A549 (cell line): ENCODE results near the gene MTG1. TPM values are rescaled to one million over a fixed set of nuclear protein-coding genes. Genes with fewer than 3 reads are reported as not detected.
"Not testable (repeated sequence)": the region's sequence is repeated elsewhere in the genome, so short reads cannot be mapped to it uniquely, and the experiment has no call there.

ENCODE experiments used
- ATAC-seq, 2 experiments: fragments of 200-7000 bp in 1 of 2; fragments of >200 bp in 1 of 2; cut with Nextera tagmentation in 1 of 2; cut with Tn5 transposase in 1 of 2; 3 replicates each; pipeline versions ENCODE4 v1.8.0 to v1.9.1; 2018 to 2020; ENCODE audit warnings: mild to moderate bottlenecking in 1 of 2, moderate library complexity in 1 of 2
- CTCF ChIA-PET: fragments of 300-600 bp; sonication (Branson Sonifier 250); formaldehyde crosslinking; extraction: SDS; loops from one replicate; lab custom pipeline; 2021; ENCODE audit warnings: antibody characterized with exemption, inconsistent platforms; lab: Yijun Ruan, JAX
- POLR2A ChIA-PET: fragments of 350-600 bp; formaldehyde crosslinking; extraction: SDS; loops from one replicate; lab custom pipeline; 2021; ENCODE audit warnings: antibody characterized with exemption, inconsistent platforms; lab: Yijun Ruan, JAX
- DNase-seq, 2 experiments: peaks; one replicate each; pipeline versions ENCODE4 v3.0.0 to v3.0.0-alpha.2; 2011 to 2016; ENCODE audit warnings: low read depth in 1 of 2, low spot score in 1 of 2
- FAIRE-seq: peaks from 2 replicates; lab custom pipeline; 2011; peaks lifted over from hg19 to GRCh38; lab: Jason Lieb, UNC
- H3K27ac ChIP-seq, 2 experiments: fragments of >200 bp; sonication (Bioruptor Twin); formaldehyde crosslinking; 3 replicates each; pipeline ENCODE4 v1.5.1; 2016 to 2017
- H3K4me1 ChIP-seq: fragments of >200 bp; sonication (Bioruptor Twin); formaldehyde crosslinking; 3 replicates; pipeline ENCODE4 v1.6.1; 2016
- H3K4me2 ChIP-seq: fragments of >200 bp; sonication (Bioruptor Twin); formaldehyde crosslinking; 3 replicates; pipeline ENCODE4 v1.6.1; 2016
- H3K4me3 ChIP-seq: fragments of >200 bp; sonication (Bioruptor Twin); formaldehyde crosslinking; 3 replicates; pipeline ENCODE4 v1.5.1; 2016
- H3K9me3 ChIP-seq: fragments of >200 bp; sonication (Bioruptor Twin); formaldehyde crosslinking; 3 replicates; pipeline ENCODE4 v1.6.1; 2016
- BHLHE40 ChIP-seq: IDR thresholded peaks from 2 replicates; pipeline ENCODE4 v1.6.1; 2012; ENCODE audit warnings: low read depth, low read length, inconsistent platforms
- FOSB ChIP-seq: fragments of 250-450 bp; sonication (Bioruptor Pico); IDR thresholded peaks from 2 replicates; pipeline ENCODE4 v1.5.0; 2020; ENCODE audit warnings: mild to moderate bottlenecking, moderate library complexity
- GATA3 ChIP-seq: IDR thresholded peaks from 2 replicates; pipeline ENCODE4 v1.6.1; 2012; ENCODE audit warnings: borderline replicate concordance
- HDAC2 ChIP-seq: fragments of 200-600 bp; sonication (generic); IDR thresholded peaks from 2 replicates; pipeline ENCODE4 v1.6.1; 2016
- HOXB13 ChIP-seq: fragments of 250-450 bp; sonication (Bioruptor Pico); IDR thresholded peaks from 2 replicates; pipeline ENCODE4 v1.5.0; 2020; ENCODE audit warnings: low read depth, mild to moderate bottlenecking, moderate library complexity
- JUN ChIP-seq, 2 experiments: fragments of >200 bp; sonication (Bioruptor Twin); formaldehyde crosslinking; IDR thresholded peaks; 2 replicates in 1 of 2; 3 replicates in 1 of 2; pipeline ENCODE4 v1.6.1; 2016 to 2017
- KDM1A ChIP-seq: fragments of 200-600 bp; sonication (generic); IDR thresholded peaks from 2 replicates; pipeline ENCODE4 v1.6.1; 2016; ENCODE audit warnings: low read depth, mild to moderate bottlenecking
- KDM5A ChIP-seq: fragments of 200-600 bp; sonication (generic); IDR thresholded peaks from 2 replicates; pipeline ENCODE4 v1.6.1; 2016; ENCODE audit warnings: antibody characterized with exemption, mild to moderate bottlenecking
- MAFK ChIP-seq: fragments of 450-650 bp; IDR thresholded peaks from 2 replicates; pipeline ENCODE4 v1.6.1; 2014; ENCODE audit not compliant: partially characterized antibody
- RAD21 ChIP-seq, 2 experiments: fragments of >200 bp in 1 of 2; sonication (Bioruptor Twin) in 1 of 2; formaldehyde crosslinking in 1 of 2; IDR thresholded peaks in 1 of 2; conservative IDR thresholded peaks in 1 of 2; 2 replicates in 1 of 2; 3 replicates in 1 of 2; pipeline ENCODE4 v1.6.1; 2012 to 2018; ENCODE audit warnings: inconsistent platforms in 1 of 2
- REST ChIP-seq: fragments of 200-600 bp; sonication (generic); IDR thresholded peaks from 2 replicates; pipeline ENCODE4 v1.6.1; 2016; ENCODE audit warnings: antibody characterized with exemption, mild to moderate bottlenecking, moderate library complexity
- RFX5 ChIP-seq: fragments of 450-650 bp; IDR thresholded peaks from 2 replicates; pipeline ENCODE4 v1.7.1; 2014; ENCODE audit warnings: antibody characterized with exemption, mild to moderate bottlenecking, moderate library complexity
- USF2 ChIP-seq: fragments of 450-650 bp; IDR thresholded peaks from 2 replicates; pipeline ENCODE4 v1.6.1; 2014; ENCODE audit warnings: antibody characterized with exemption
- ZC3H11A ChIP-seq: fragments of 450-650 bp; IDR thresholded peaks from 2 replicates; pipeline ENCODE4 v1.6.1; 2014; ENCODE audit warnings: antibody characterized with exemption, mild to moderate bottlenecking
- ZFP36 ChIP-seq: fragments of 450-650 bp; IDR thresholded peaks from 2 replicates; pipeline ENCODE4 v1.6.1; 2014; ENCODE audit warnings: borderline replicate concordance; ENCODE audit not compliant: partially characterized antibody
- WGBS: methylation state at CpG from one replicate; pipeline ENCODE4 v1.1.6; 2017; ENCODE audit errors: missing lambda C conversion rate; 5-methylcytosine and 5-hydroxymethylcytosine counted together
- polyA plus RNA-seq, 4 experiments: library from polyadenylated mRNA; depleted of rRNA in 3 of 4; stranded (reverse); fragments of >200 nt; fragmentation: RNase III in 1 of 4; extraction: RNeasy Plus Mini Kit Qiagen cat#74134 plus additional on column Dnase treatment in 1 of 4; gene quantifications; 2 replicates in 3 of 4; 3 replicates in 1 of 4; pipeline ENCODE4 v1.2.3, GENCODE V29; 2011 to 2017

Gene MTG1
- polyA plus RNA-seq, 2 of the 4 experiments (the other 2 are of a cell fraction): 60.3 to 67.2 TPM

GRCh38 chr10:133365461-133366129 is 28.4 kb upstream of the MTG1 start:
- CTCF ChIA-PET: interaction anchor here (1.1 to 3.9 kb wide), 4 partner anchors 14 to 51 kb away, joined by 3 to 15 read pairs (median 4); no protein-coding TSS in a partner anchor
- POLR2A ChIA-PET: no interaction called here
- ATAC-seq (no peak), FAIRE-seq (no peak), DNase-seq (no peak)
- H3K4me3 ChIP-seq: no peak overlapping the region
- H3K4me2 ChIP-seq: no peak overlapping the region
- H3K4me1 ChIP-seq: no peaks in the 10 kb centered on the region
- WGBS: 87% methylated on average over 13 of the region's 13 CpGs
- no peak overlapping the region for H3K27ac ChIP-seq
- no peaks in the 10 kb centered on the region for H3K9me3 ChIP-seq
- TF ChIP-seq GATA3 (no peak), MAFK (no peak), RAD21 (conservative IDR thresholded peaks at IDR 0.05 in 1 of 2, IDR thresholded peaks at IDR 0.05 in 1 of 2) (no peak), BHLHE40 (no peak)

- Histone ChIP-seq H3K4me2 (no peak overlapping the region), H3K4me3 (no peak overlapping the region), H3K9me3 (no peaks in the 10 kb centered on the region), H3K4me1 (no peaks in the 10 kb centered on the region), H3K27ac (no peak overlapping the region)
- ATAC-seq (no peak), FAIRE-seq (no peak), DNase-seq (no peak)
- ChIA-PET POLR2A (no interaction called here), CTCF (interaction anchor here (1.1 to 3.9 kb wide), 2 partner anchors 37 to 52 kb away, joined by 3 to 15 read pairs; no protein-coding TSS in a partner anchor)
- TF ChIP-seq KDM1A (no peak), JUN (IDR thresholded peaks at IDR 0.05) (no peak)
- 84% methylated on average over 17 of the region's 17 CpGs for WGBS
Observed at GRCh38 chr10:133366130-133366478, 27.9 kb upstream of the MTG1 start.

- Histone ChIP-seq H3K9me3 (no peaks in the 10 kb centered on the region), H3K27ac (no peak overlapping the region), H3K4me1 (peaks cover 1% of the 10 kb centered on the region; the same call in 2 of the 3 replicates), H3K4me3 (no peak overlapping the region), H3K4me2 (no peak overlapping the region)
- FAIRE-seq (no peak), ATAC-seq (no peak), DNase-seq (no peak)
- ChIA-PET POLR2A (no interaction called here), CTCF (interaction anchor here (3.9 kb wide), 1 partner anchor 37 kb away, joined by 15 read pairs; no protein-coding TSS in a partner anchor)
- no peak for TF ChIP-seq ZC3H11A
- no peak for TF ChIP-seq HOXB13
- no peak for TF ChIP-seq KDM1A
- 94% methylated on average over 10 of the region's 13 CpGs for WGBS
Observed at GRCh38 chr10:133366751-133367150, 27.2 kb upstream of the MTG1 start.

GRCh38 chr10:133367461-133367860 is 26.5 kb upstream of the MTG1 start:
- ATAC-seq, POLR2A ChIA-PET, H3K27ac ChIP-seq, H3K9me3 ChIP-seq, FAIRE-seq, H3K4me2 ChIP-seq, DNase-seq, H3K4me1 ChIP-seq, H3K4me3 ChIP-seq: not testable (repeated sequence)
- WGBS: 86% methylated on average over 2 of the region's 7 CpGs
- CTCF ChIA-PET: interaction anchor here (1.1 to 3.9 kb wide), 2 partner anchors 16 to 38 kb away, joined by 3 to 15 read pairs; no protein-coding TSS in a partner anchor

- H3K9me3 ChIP-seq: no peaks in the 10 kb centered on the region
- 97% methylated on average over 5 of the region's 7 CpGs for WGBS
- FAIRE-seq: no peak
- DNase-seq: no peak
- ChIA-PET POLR2A (interaction anchor here (0.6 kb wide), 1 partner anchor 35 kb away, joined by 4 read pairs; no protein-coding TSS in a partner anchor), CTCF (interaction anchor here (1.1 to 3.9 kb wide), 3 partner anchors 7 to 39 kb away, joined by 3 to 15 read pairs (median 7); no protein-coding TSS in a partner anchor)
- H3K4me3 ChIP-seq: no peak overlapping the region
- H3K27ac ChIP-seq: no peak overlapping the region
- no peak overlapping the region for H3K4me2 ChIP-seq
- TF ChIP-seq ZFP36: no peak
- no peak for ATAC-seq
- peaks cover 9% of the 10 kb centered on the region; the same call in 2 of the 3 replicates for H3K4me1 ChIP-seq
Observed at GRCh38 chr10:133368153-133368552, 25.8 kb upstream of the MTG1 start.

GRCh38 chr10:133370030-133370786 is 23.7 kb upstream of the MTG1 start:
- H3K4me3 ChIP-seq: no peak overlapping the region
- no peak for FAIRE-seq
- peaks cover 13% of the 10 kb centered on the region; the same call in 2 of the 3 replicates for H3K4me1 ChIP-seq
- no peak overlapping the region for H3K27ac ChIP-seq
- no peak for DNase-seq
- no peaks in the 10 kb centered on the region for H3K9me3 ChIP-seq
- no peak for ATAC-seq
- H3K4me2 ChIP-seq: no peak overlapping the region
- 93% methylated on average over 24 of the region's 24 CpGs for WGBS
- ChIA-PET CTCF (interaction anchor here (1.6 to 2.3 kb wide), 3 partner anchors 9 to 41 kb away, joined by 3 to 10 read pairs (median 7); no protein-coding TSS in a partner anchor), POLR2A (no interaction called here)
- TF ChIP-seq HDAC2 (no peak), FOSB (no peak), RFX5 (no peak), USF2 (no peak), KDM5A (no peak), REST (no peak)
